SK-N-SH (cell line): ENCODE results near the gene EML5. TPM values are rescaled to one million over a fixed set of nuclear protein-coding genes. Genes with fewer than 3 reads are reported as not detected.

Source experiments
- CTCF ChIA-PET: fragments of 300-600, 350-600 bp; formaldehyde crosslinking; extraction: SDS; loops from one replicate; lab custom pipeline; 2021; lab: Yijun Ruan, JAX
- POLR2A ChIA-PET: fragments of 350-600 bp; sonication (Branson Sonifier 250); formaldehyde crosslinking; extraction: SDS; loops from one replicate; lab custom pipeline; 2020; ENCODE audit warnings: antibody characterized with exemption, inconsistent platforms; lab: Yijun Ruan, JAX
- DNase-seq: peaks from one replicate; pipeline ENCODE4 v3.0.0; 2012
- H2AFZ ChIP-seq: fragments of 200-600 bp; sonication (generic); 2 replicates; pipeline ENCODE4 v1.8.1; 2016; ENCODE audit warnings: antibody characterized with exemption, mild to moderate bottlenecking, low read depth
- H3F3A ChIP-seq: fragments of 200-600 bp; sonication (generic); replicated peaks from 2 replicates; pipeline ENCODE3; 2016; ENCODE audit warnings: antibody characterized with exemption, mild to moderate bottlenecking; ENCODE audit not compliant: insufficient read depth
- H3K27ac ChIP-seq, 2 experiments: fragments of 200-500 bp in 1 of 2; fragments of 200-600 bp in 1 of 2; sonication (Bioruptor generic) in 1 of 2; sonication (generic), shearing (Covaris generic) in 1 of 2; 2 replicates each; pipeline versions ENCODE4 v1.5.1 to v1.6.1; 2014 to 2016; ENCODE audit warnings: low read depth in 2 of 2, inconsistent platforms in 1 of 2, low read length in 1 of 2, mild to moderate bottlenecking in 1 of 2, mixed read lengths in 1 of 2
- H3K27me3 ChIP-seq: fragments of 200-600 bp; sonication (generic), shearing (Covaris generic); 2 replicates; pipeline ENCODE4 v1.6.1; 2016; ENCODE audit warnings: mixed run types; ENCODE audit not compliant: insufficient read depth
- H3K36me3 ChIP-seq, 2 experiments: fragments of 200-500 bp in 1 of 2; fragments of 200-600 bp in 1 of 2; sonication (Bioruptor generic) in 1 of 2; sonication (generic) in 1 of 2; replicated peaks in 1 of 2; 2 replicates each; pipeline versions ENCODE3 to v1.5.1; 2014 to 2016; ENCODE audit warnings: low read length in 1 of 2, mild to moderate bottlenecking in 1 of 2; ENCODE audit not compliant: insufficient read depth in 2 of 2, control insufficient read depth in 1 of 2
- H3K4me1 ChIP-seq, 2 experiments: fragments of 200-500 bp in 1 of 2; fragments of 200-600 bp in 1 of 2; sonication (Bioruptor generic) in 1 of 2; sonication (generic), shearing (Covaris generic) in 1 of 2; 2 replicates each; pipeline versions ENCODE4 v1.5.1 to v1.6.1; 2014 to 2016; ENCODE audit warnings: low read depth in 1 of 2, low read length in 1 of 2, mixed run types in 1 of 2; ENCODE audit not compliant: insufficient read depth in 2 of 2, control insufficient read depth in 1 of 2
- H3K4me2 ChIP-seq: fragments of 200-600 bp; sonication (generic), shearing (Covaris generic); 2 replicates; pipeline ENCODE4 v1.6.1; 2017; ENCODE audit warnings: mixed run types
- H3K4me3 ChIP-seq, 2 experiments: fragments of 200-500 bp in 1 of 2; fragments of 200-600 bp in 1 of 2; sonication (Bioruptor generic) in 1 of 2; sonication (generic), shearing (Covaris generic) in 1 of 2; 2 replicates each; pipeline versions ENCODE4 v1.5.1 to v1.8.1; 2014 to 2016; ENCODE audit warnings: low read depth in 2 of 2, inconsistent platforms in 1 of 2, low read length in 1 of 2, mild to moderate bottlenecking in 1 of 2, mixed read lengths in 1 of 2, moderate library complexity in 1 of 2
- H3K79me2 ChIP-seq: fragments of 200-600 bp; sonication (generic); 2 replicates; pipeline ENCODE4 v1.8.1; 2017; ENCODE audit warnings: mild to moderate bottlenecking; ENCODE audit not compliant: insufficient read depth
- H3K9ac ChIP-seq: fragments of 200-600 bp; sonication (generic); 2 replicates; pipeline ENCODE4 v1.6.1; 2017; ENCODE audit warnings: mixed run types
- H3K9me2 ChIP-seq: fragments of 200-600 bp; sonication (generic); 2 replicates; pipeline ENCODE4 v1.6.1; 2017; ENCODE audit warnings: mixed run types
- H3K9me3 ChIP-seq: fragments of 200-600 bp; sonication (generic); 2 replicates; pipeline ENCODE4 v1.6.1; 2017; ENCODE audit warnings: mixed run types, mild to moderate bottlenecking, moderate library complexity
- H4K20me1 ChIP-seq: fragments of 200-600 bp; sonication (generic); 2 replicates; pipeline ENCODE4 v1.6.1; 2017; ENCODE audit warnings: mild to moderate bottlenecking, mixed run types; ENCODE audit not compliant: insufficient read depth
- EZH2phosphoT487 ChIP-seq: fragments of 200-600 bp; sonication (generic); IDR thresholded peaks from 2 replicates; pipeline ENCODE4 v1.6.1; 2017; ENCODE audit warnings: low read depth, mixed run types, mild to moderate bottlenecking, antibody characterized with exemption, moderate library complexity, borderline replicate concordance
- FOSL2 ChIP-seq: IDR thresholded peaks from 2 replicates; pipeline ENCODE4 v1.4.0; 2012; ENCODE audit warnings: low read depth, mild to moderate bottlenecking, moderate library complexity, borderline replicate concordance
- GABPA ChIP-seq: IDR thresholded peaks from 2 replicates; pipeline ENCODE4 v1.4.0; 2012; ENCODE audit warnings: low read depth, mild to moderate bottlenecking
- NRF1 ChIP-seq: IDR thresholded peaks from 2 replicates; pipeline ENCODE4 v1.6.1; 2012; ENCODE audit warnings: low read depth, mild to moderate bottlenecking, low read length
- RAD21 ChIP-seq: IDR thresholded peaks from 2 replicates; pipeline ENCODE4 v1.6.1; 2012; ENCODE audit warnings: mild to moderate bottlenecking, low read length
- REST ChIP-seq: IDR thresholded peaks from 2 replicates; pipeline ENCODE4 v1.6.1; 2012; ENCODE audit warnings: mild to moderate bottlenecking, low read depth, low read length, moderate library complexity
- SMC3 ChIP-seq: IDR thresholded peaks from 2 replicates; pipeline ENCODE4 v1.6.1; 2012; ENCODE audit warnings: low read depth, low read length, improper control_type of control experiment
- TAF1 ChIP-seq: IDR thresholded peaks from 2 replicates; pipeline ENCODE4 v1.6.1; 2012; ENCODE audit warnings: low read depth, mild to moderate bottlenecking, low read length, moderate library complexity, borderline replicate concordance
- TCF12 ChIP-seq: IDR thresholded peaks from 2 replicates; pipeline ENCODE4 v1.4.0; 2012
- TEAD4 ChIP-seq: IDR thresholded peaks from 2 replicates; pipeline ENCODE4 v1.4.0; 2012; ENCODE audit warnings: mild to moderate bottlenecking, borderline replicate concordance; ENCODE audit not compliant: insufficient read depth
- YY1 ChIP-seq: IDR thresholded peaks from 2 replicates; pipeline ENCODE4 v1.4.0; 2012; ENCODE audit warnings: low read depth, mild to moderate bottlenecking
- whole genome bisulfite sequencing: methylation state at CpG from one replicate; pipeline ENCODE4 v1.1.6; 2017; ENCODE audit warnings: low lambda C conversion rate; 5-methylcytosine and 5-hydroxymethylcytosine counted together
- polyA plus RNA-seq, 3 experiments: library from polyadenylated mRNA; depleted of rRNA; stranded (reverse); fragments of >200 nt; gene quantifications; 2 replicates each; pipeline ENCODE4 v1.2.3, GENCODE V29; 2012
- TF ChIP-seq, protein P1 (sequence below): fragments of 150-350 bp; IDR thresholded peaks from 2 replicates; pipeline ENCODE4 v1.6.1; 2016; ENCODE audit warnings: mild to moderate bottlenecking, low read depth, low read length
- TF ChIP-seq, protein P2 (sequence below): fragments of 200-600 bp; sonication (generic); IDR thresholded peaks from 2 replicates; pipeline ENCODE4 v1.6.1; 2017; ENCODE audit warnings: antibody characterized with exemption, mild to moderate bottlenecking, moderate library complexity
- TF ChIP-seq, protein P3 (sequence below): fragments of 150-350 bp; IDR thresholded peaks from 2 replicates; pipeline ENCODE4 v1.6.1; 2017; ENCODE audit warnings: antibody characterized with exemption, low read length, low read depth, borderline replicate concordance

The EML5 gene
- polyA plus RNA-seq, 1 of the 3 experiments (the other 2 are of a cell fraction): 0.23 TPM

DNA sequence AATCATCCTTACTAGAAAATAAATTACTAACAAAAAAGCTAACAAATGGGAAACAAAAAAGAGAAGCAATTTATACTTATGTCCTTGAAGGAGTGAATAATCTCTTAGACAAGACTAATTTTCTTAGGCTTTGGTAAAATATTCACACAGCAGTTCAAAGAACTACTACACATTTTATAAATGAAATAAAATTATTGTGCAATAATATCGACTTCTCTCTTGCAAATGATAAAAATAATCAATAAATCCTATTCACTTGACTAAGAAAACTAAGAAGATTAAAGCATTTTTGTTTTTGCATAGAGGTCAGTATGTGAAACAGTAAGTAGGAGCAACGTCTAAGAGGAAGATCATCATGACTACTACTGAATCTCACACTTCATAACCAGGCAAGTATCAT, 82.0 kb downstream of the EML5 start:
- H3K4me2 ChIP-seq: no peak overlapping the region
- no peaks in the 10 kb centered on the region for H3F3A ChIP-seq
- no peaks in the 10 kb centered on the region for H3K79me2 ChIP-seq
- no peaks in the 10 kb centered on the region for H3K9me3 ChIP-seq
- H3K27ac ChIP-seq: no peak overlapping the region
- WGBS: 20% methylated on average over 2 of the region's 2 CpGs
- H3K27me3 ChIP-seq: no peaks in the 10 kb centered on the region; the same call in 1 of the 2 replicates
- H3K36me3 ChIP-seq: peaks cover 0 to 11% of the 10 kb centered on the region in 2 experiments
- H3K9ac ChIP-seq: no peak overlapping the region
- H3K4me3 ChIP-seq: no peak overlapping the region
- no peaks in the 10 kb centered on the region for H4K20me1 ChIP-seq
- DNase-seq: no peak
- no peaks in the 10 kb centered on the region for H3K4me1 ChIP-seq
- H3K9me2 ChIP-seq: no peaks in the 10 kb centered on the region
- ChIA-PET POLR2A (interaction anchor here (0.7 kb wide), 1 partner anchor 274 kb away, joined by 3 read pairs; no protein-coding TSS in a partner anchor), CTCF (no interaction called here)
- TF ChIP-seq TEAD4: no peak
- no peak overlapping the region for H2AFZ ChIP-seq

DNA sequence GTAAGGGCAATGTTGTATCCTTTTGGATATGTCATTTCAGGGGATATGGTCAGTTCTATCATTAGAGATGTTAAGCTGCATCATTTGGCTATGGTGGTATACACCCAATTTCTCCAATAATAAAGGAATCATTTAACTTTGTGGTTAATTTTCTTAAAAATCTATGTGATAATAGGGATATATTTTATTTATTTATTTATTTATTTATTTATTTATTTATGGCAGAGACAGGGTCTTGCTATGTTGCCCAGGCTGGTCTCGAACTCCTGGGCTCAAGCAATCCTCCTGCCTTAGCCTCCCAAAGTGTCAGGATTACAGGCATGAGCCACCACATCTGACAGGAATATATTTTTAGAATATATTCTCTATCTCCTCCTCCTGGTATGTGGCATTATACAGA, 85.7 kb downstream of the EML5 start:
- H3K27ac ChIP-seq: no peak overlapping the region
- no peak overlapping the region for H2AFZ ChIP-seq
- ChIA-PET CTCF (interaction anchor here (1.5 kb wide), 1 partner anchor 11 kb away, joined by 4 read pairs; no protein-coding TSS in a partner anchor), POLR2A (no interaction called here)
- no peaks in the 10 kb centered on the region for H4K20me1 ChIP-seq
- no peaks in the 10 kb centered on the region for H3K9me3 ChIP-seq
- no peaks in the 10 kb centered on the region; a peak in 1 of 4 replicates for H3K4me1 ChIP-seq
- H3K4me3 ChIP-seq: no peak overlapping the region
- no peaks in the 10 kb centered on the region for H3K27me3 ChIP-seq
- 19% methylated on average over 1 of the region's 1 CpG for WGBS
- H3F3A ChIP-seq: no peaks in the 10 kb centered on the region
- H3K9ac ChIP-seq: no peak overlapping the region
- TF ChIP-seq NRF1: no peak
- TF ChIP-seq EZH2phosphoT487: no peak
- H3K4me2 ChIP-seq: no peak overlapping the region
- peaks cover 0 to 24% of the 10 kb centered on the region in 2 experiments for H3K36me3 ChIP-seq
- H3K79me2 ChIP-seq: no peaks in the 10 kb centered on the region
- no peaks in the 10 kb centered on the region for H3K9me2 ChIP-seq
- no peak for DNase-seq

DNA sequence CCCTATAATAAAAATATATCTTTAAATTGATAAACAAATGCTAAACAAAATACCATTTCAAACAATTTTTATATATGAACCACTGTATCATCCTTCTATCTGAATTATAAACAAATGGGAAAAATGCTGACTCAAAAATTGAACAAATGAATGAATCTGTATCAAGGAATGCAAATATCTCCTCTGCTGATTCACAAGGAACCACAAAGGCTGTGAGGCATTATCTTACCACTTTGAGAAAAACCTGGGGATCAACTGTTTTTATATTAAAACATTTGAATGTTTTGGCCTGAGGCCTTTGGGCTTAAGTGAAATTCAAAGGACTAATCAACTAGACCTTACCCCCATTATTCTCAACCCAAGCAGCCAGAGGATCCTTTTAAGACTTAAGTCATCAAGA, 86.3 kb downstream of the EML5 start:
- Histone ChIP-seq H3K79me2 (no peaks in the 10 kb centered on the region), H3K4me2 (no peak overlapping the region), H3K9me3 (no peaks in the 10 kb centered on the region), H3F3A (no peaks in the 10 kb centered on the region), H3K27ac (no peak overlapping the region), H2AFZ (no peak overlapping the region), H3K36me3 (peaks cover 0 to 30% of the 10 kb centered on the region in 2 experiments), H3K27me3 (no peaks in the 10 kb centered on the region), H3K4me3 (no peak overlapping the region), H3K9ac (no peak overlapping the region), H3K9me2 (no peaks in the 10 kb centered on the region), H4K20me1 (no peaks in the 10 kb centered on the region), H3K4me1 (no peaks in the 10 kb centered on the region; a peak in 1 of 4 replicates)
- no peak for DNase-seq
- ChIA-PET CTCF (interaction anchor here (1.1 to 1.5 kb wide), 2 partner anchors 10 to 30 kb away, joined by 3 to 4 read pairs; no protein-coding TSS in a partner anchor), POLR2A (no interaction called here)
- TF ChIP-seq REST (no peak), GABPA (no peak), TAF1 (no peak), YY1 (no peak), TEAD4 (no peak), TCF12 (no peak), FOSL2 (no peak), SMC3 (no peak), RAD21 (no peak), NRF1 (no peak)
- TF ChIP-seq, protein P1, sequence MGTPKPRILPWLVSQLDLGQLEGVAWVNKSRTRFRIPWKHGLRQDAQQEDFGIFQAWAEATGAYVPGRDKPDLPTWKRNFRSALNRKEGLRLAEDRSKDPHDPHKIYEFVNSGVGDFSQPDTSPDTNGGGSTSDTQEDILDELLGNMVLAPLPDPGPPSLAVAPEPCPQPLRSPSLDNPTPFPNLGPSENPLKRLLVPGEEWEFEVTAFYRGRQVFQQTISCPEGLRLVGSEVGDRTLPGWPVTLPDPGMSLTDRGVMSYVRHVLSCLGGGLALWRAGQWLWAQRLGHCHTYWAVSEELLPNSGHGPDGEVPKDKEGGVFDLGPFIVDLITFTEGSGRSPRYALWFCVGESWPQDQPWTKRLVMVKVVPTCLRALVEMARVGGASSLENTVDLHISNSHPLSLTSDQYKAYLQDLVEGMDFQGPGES: no peak
- TF ChIP-seq, protein P2, sequence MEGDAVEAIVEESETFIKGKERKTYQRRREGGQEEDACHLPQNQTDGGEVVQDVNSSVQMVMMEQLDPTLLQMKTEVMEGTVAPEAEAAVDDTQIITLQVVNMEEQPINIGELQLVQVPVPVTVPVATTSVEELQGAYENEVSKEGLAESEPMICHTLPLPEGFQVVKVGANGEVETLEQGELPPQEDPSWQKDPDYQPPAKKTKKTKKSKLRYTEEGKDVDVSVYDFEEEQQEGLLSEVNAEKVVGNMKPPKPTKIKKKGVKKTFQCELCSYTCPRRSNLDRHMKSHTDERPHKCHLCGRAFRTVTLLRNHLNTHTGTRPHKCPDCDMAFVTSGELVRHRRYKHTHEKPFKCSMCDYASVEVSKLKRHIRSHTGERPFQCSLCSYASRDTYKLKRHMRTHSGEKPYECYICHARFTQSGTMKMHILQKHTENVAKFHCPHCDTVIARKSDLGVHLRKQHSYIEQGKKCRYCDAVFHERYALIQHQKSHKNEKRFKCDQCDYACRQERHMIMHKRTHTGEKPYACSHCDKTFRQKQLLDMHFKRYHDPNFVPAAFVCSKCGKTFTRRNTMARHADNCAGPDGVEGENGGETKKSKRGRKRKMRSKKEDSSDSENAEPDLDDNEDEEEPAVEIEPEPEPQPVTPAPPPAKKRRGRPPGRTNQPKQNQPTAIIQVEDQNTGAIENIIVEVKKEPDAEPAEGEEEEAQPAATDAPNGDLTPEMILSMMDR: no peak
- TF ChIP-seq, protein P3, sequence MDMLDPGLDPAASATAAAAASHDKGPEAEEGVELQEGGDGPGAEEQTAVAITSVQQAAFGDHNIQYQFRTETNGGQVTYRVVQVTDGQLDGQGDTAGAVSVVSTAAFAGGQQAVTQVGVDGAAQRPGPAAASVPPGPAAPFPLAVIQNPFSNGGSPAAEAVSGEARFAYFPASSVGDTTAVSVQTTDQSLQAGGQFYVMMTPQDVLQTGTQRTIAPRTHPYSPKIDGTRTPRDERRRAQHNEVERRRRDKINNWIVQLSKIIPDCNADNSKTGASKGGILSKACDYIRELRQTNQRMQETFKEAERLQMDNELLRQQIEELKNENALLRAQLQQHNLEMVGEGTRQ: no peak
